ENCODE measurements around the gene CFAP61. TPM values are rescaled to one million over a fixed set of nuclear protein-coding genes. Genes with fewer than 3 reads are reported as not detected.

CFAP61 gene
- polyA plus RNA-seq, 1 of the 3 experiments (the other 2 are of a cell fraction) = 0.26 TPM

DNA sequence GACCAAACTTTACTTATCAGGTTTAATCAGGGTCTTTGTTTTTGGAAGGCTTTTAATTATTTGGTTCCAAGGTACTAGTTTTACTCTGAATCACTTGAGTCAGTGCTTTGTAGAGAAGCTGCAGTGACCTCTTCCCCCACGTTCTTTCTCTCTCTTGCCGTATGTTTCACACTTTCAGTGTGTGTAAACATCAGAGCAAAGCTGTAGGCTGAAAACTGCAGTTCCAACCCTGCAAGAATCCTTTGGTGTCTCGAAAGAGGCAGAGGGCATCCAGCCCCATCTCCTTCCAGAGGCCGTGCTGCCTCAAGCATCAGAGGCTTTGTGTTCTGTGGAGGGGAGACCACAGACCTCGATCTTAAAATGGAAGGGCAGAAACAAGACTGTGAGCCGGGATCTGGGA, 42.1 kb downstream of the CFAP61 start:
- Histone ChIP-seq H3K4me3 (ENCODE audit: low read depth in 2 of 2, low read length in 1 of 2) (no peak overlapping the region), H3K27ac (ENCODE audit: low read depth in 2 of 2, low read length in 1 of 2) (no peak overlapping the region), H3F3A (replicated peaks; ENCODE audit: insufficient read depth) (no peaks in the 10 kb centered on the region), H3K9ac (no peak overlapping the region), H4K20me1 (ENCODE audit: insufficient read depth) (no peaks in the 10 kb centered on the region), H3K4me2 (no peak overlapping the region), H3K27me3 (ENCODE audit: insufficient read depth) (peaks cover 6% of the 10 kb centered on the region), H3K79me2 (ENCODE audit: insufficient read depth) (no peaks in the 10 kb centered on the region), H2AFZ (ENCODE audit: low read depth) (no peak overlapping the region), H3K4me1 (ENCODE audit: control insufficient read depth in 1 of 2, insufficient read depth in 2 of 2, low read depth in 1 of 2, low read length in 1 of 2) (no peaks in the 10 kb centered on the region; a peak in 1 of 4 replicates), H3K9me2 (no peaks in the 10 kb centered on the region), H3K36me3 (replicated peaks in 1 of 2; ENCODE audit: control insufficient read depth in 1 of 2, insufficient read depth in 2 of 2, low read length in 1 of 2) (no peaks in the 10 kb centered on the region), H3K9me3 (no peaks in the 10 kb centered on the region)
- DNase-seq = no peak
- WGBS (ENCODE audit: low lambda C conversion rate) = 36% methylated on average over 6 of the region's 6 CpGs
- ChIA-PET POLR2A (no interaction called here), CTCF (interaction anchor here (1.7 to 2.3 kb wide), 2 partner anchors 11 to 143 kb away, joined by 6 to 11 read pairs; no protein-coding TSS in a partner anchor)
- TF ChIP-seq NFIC (IDR thresholded peaks at IDR 0.05; ENCODE audit: borderline replicate concordance) (no peak), FOXJ3 (CRISPR knock-in tag; IDR thresholded peaks at IDR 0.05) (no peak), ELF1 (IDR thresholded peaks at IDR 0.05) (no peak), POLR2AphosphoS5 (IDR thresholded peaks at IDR 0.05; ENCODE audit: low read depth, low read length) (no peak), MXI1 (IDR thresholded peaks at IDR 0.05; ENCODE audit: low read depth, low read length) (no peak), FOXM1 (IDR thresholded peaks at IDR 0.05; ENCODE audit: low read depth) (no peak), SMC3 (IDR thresholded peaks at IDR 0.05; ENCODE audit: low read depth, low read length) (no peak), GATA2 (CRISPR knock-in tag; IDR thresholded peaks at IDR 0.05) (no peak), RFX5 (IDR thresholded peaks at IDR 0.05; ENCODE audit: low read length) (no peak), RAD21 (IDR thresholded peaks at IDR 0.05; ENCODE audit: low read length) (no peak), EP300 (IDR thresholded peaks at IDR 0.05; ENCODE audit: borderline replicate concordance in 1 of 2, low read depth in 1 of 2, low read length in 1 of 2) (no peak), NRF1 (IDR thresholded peaks at IDR 0.05; ENCODE audit: low read depth, low read length) (no peak), RCOR1 (IDR thresholded peaks at IDR 0.05; ENCODE audit: low read length) (no peak), YY1 (IDR thresholded peaks at IDR 0.05; ENCODE audit: low read depth) (no peak)
- TF ChIP-seq, protein P1, sequence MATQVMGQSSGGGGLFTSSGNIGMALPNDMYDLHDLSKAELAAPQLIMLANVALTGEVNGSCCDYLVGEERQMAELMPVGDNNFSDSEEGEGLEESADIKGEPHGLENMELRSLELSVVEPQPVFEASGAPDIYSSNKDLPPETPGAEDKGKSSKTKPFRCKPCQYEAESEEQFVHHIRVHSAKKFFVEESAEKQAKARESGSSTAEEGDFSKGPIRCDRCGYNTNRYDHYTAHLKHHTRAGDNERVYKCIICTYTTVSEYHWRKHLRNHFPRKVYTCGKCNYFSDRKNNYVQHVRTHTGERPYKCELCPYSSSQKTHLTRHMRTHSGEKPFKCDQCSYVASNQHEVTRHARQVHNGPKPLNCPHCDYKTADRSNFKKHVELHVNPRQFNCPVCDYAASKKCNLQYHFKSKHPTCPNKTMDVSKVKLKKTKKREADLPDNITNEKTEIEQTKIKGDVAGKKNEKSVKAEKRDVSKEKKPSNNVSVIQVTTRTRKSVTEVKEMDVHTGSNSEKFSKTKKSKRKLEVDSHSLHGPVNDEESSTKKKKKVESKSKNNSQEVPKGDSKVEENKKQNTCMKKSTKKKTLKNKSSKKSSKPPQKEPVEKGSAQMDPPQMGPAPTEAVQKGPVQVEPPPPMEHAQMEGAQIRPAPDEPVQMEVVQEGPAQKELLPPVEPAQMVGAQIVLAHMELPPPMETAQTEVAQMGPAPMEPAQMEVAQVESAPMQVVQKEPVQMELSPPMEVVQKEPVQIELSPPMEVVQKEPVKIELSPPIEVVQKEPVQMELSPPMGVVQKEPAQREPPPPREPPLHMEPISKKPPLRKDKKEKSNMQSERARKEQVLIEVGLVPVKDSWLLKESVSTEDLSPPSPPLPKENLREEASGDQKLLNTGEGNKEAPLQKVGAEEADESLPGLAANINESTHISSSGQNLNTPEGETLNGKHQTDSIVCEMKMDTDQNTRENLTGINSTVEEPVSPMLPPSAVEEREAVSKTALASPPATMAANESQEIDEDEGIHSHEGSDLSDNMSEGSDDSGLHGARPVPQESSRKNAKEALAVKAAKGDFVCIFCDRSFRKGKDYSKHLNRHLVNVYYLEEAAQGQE (IDR thresholded peaks at IDR 0.05; ENCODE audit: low read depth, low read length) = no peak
- TF ChIP-seq, protein P2, sequence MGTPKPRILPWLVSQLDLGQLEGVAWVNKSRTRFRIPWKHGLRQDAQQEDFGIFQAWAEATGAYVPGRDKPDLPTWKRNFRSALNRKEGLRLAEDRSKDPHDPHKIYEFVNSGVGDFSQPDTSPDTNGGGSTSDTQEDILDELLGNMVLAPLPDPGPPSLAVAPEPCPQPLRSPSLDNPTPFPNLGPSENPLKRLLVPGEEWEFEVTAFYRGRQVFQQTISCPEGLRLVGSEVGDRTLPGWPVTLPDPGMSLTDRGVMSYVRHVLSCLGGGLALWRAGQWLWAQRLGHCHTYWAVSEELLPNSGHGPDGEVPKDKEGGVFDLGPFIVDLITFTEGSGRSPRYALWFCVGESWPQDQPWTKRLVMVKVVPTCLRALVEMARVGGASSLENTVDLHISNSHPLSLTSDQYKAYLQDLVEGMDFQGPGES (IDR thresholded peaks at IDR 0.05; ENCODE audit: low read depth, low read length) = no peak
